Measurements from ENCODE around the gene ZNF273.
"Not testable (repeated sequence)": the region's sequence is repeated elsewhere in the genome, so short reads cannot be mapped to it uniquely, and the experiment has no call there.

ZNF273 gene

GRCh38 chr7:64890761-64891362, 12.2 kb upstream of the ZNF273 start:
- DNase-seq: no peak

- DNase-seq: not testable (repeated sequence)
These were observed 11.6 kb upstream of the ZNF273 start for GRCh38 chr7:64891363-64892081.

GRCh38 chr7:64892116-64892515, 11.0 kb upstream of the ZNF273 start:
- no peak for DNase-seq

GRCh38 chr7:64892666-64893309, 10.3 kb upstream of the ZNF273 start:
- DNase-seq: no peak

GRCh38 chr7:64893401-64893800, 9.7 kb upstream of the ZNF273 start:
- no peak for DNase-seq

- DNase-seq: not testable (repeated sequence)
These were observed 640 bp upstream of the ZNF273 start for GRCh38 chr7:64902461-64902805.

- no peak for DNase-seq
These were observed 935 bp downstream of the ZNF273 start for GRCh38 chr7:64904008-64904407.

GRCh38 chr7:64905133-64905532, 2.1 kb downstream of the ZNF273 start:
- DNase-seq: no peak

GRCh38 chr7:64905547-64905946, 2.5 kb downstream of the ZNF273 start:
- DNase-seq: no peak

GRCh38 chr7:64907641-64908326, 4.7 kb downstream of the ZNF273 start:
- DNase-seq: no peak

- DNase-seq: no peak
These were observed 5.3 kb downstream of the ZNF273 start for GRCh38 chr7:64908358-64908757.

GRCh38 chr7:64914557-64914956, 11.5 kb downstream of the ZNF273 start:
- no peak for DNase-seq

- DNase-seq: not testable (repeated sequence)
These were observed 12.2 kb downstream of the ZNF273 start for GRCh38 chr7:64915301-64915700.

GRCh38 chr7:64928252-64929187, 25.4 kb downstream of the ZNF273 start:
- not testable (repeated sequence) for DNase-seq

GRCh38 chr7:64934478-64934877, 31.4 kb downstream of the ZNF273 start:
- no peak for DNase-seq

GRCh38 chr7:64938540-64938939, 35.5 kb downstream of the ZNF273 start:
- no peak for DNase-seq

- not testable (repeated sequence) for DNase-seq
These were observed 36.9 kb downstream of the ZNF273 start for GRCh38 chr7:64940021-64940420.

GRCh38 chr7:64944667-64945502, 41.8 kb downstream of the ZNF273 start:
- DNase-seq: not testable (repeated sequence)

GRCh38 chr7:64945503-64946175, 42.6 kb downstream of the ZNF273 start:
- no peak for DNase-seq

GRCh38 chr7:64946772-64947171, 43.7 kb downstream of the ZNF273 start:
- no peak for DNase-seq
